OCI-LY1 (cell line): Measurements from ENCODE around the gene TMEM88.

Experiments used
- H2AFZ ChIP-seq: fragments of 200-600 bp; sonication (generic), shearing (Covaris generic); 2 replicates; pipeline ENCODE4 v1.6.0; 2014; ENCODE audit warnings: antibody characterized with exemption, mild to moderate bottlenecking, low read length
- H3F3A ChIP-seq: fragments of 200-600 bp; sonication (generic), shearing (Covaris generic); 2 replicates; pipeline ENCODE4 v1.6.0; 2014; ENCODE audit warnings: mild to moderate bottlenecking, antibody characterized with exemption, low read length, moderate library complexity; ENCODE audit not compliant: insufficient read depth
- H3K27ac ChIP-seq: fragments of 200-600 bp; sonication (generic); 2 replicates; pipeline ENCODE4 v1.5.1; 2014; ENCODE audit warnings: low read length, mixed run types, mild to moderate bottlenecking, low read depth; ENCODE audit not compliant: poor library complexity, severe bottlenecking
- H3K27me3 ChIP-seq: fragments of 200-600 bp; sonication (generic); 2 replicates; pipeline ENCODE4 v1.6.0; 2014; ENCODE audit warnings: antibody characterized with exemption, mild to moderate bottlenecking, low read length, moderate library complexity; ENCODE audit not compliant: insufficient read depth
- H3K36me3 ChIP-seq: fragments of 200-600 bp; sonication (generic); 2 replicates; pipeline ENCODE4 v1.6.1; 2014; ENCODE audit warnings: mild to moderate bottlenecking, antibody characterized with exemption, low read length, moderate library complexity, mixed read lengths; ENCODE audit not compliant: insufficient read depth
- H3K4me1 ChIP-seq: fragments of 200-600 bp; sonication (generic); 2 replicates; pipeline ENCODE4 v1.5.1; 2014; ENCODE audit warnings: mild to moderate bottlenecking, low read length, moderate library complexity; ENCODE audit not compliant: insufficient read depth, severe bottlenecking
- H3K4me2 ChIP-seq: fragments of 200-600 bp; sonication (generic), shearing (Covaris generic); 2 replicates; pipeline ENCODE4 v1.6.1; 2014; ENCODE audit warnings: low read length
- H3K4me3 ChIP-seq: fragments of 200-600 bp; sonication (generic); 2 replicates; pipeline ENCODE4 v1.5.1; 2014; ENCODE audit warnings: low read length, low read depth, mild to moderate bottlenecking, mixed read lengths; ENCODE audit not compliant: poor library complexity, severe bottlenecking
- H3K79me2 ChIP-seq: fragments of 200-600 bp; shearing (Covaris generic); 2 replicates; pipeline ENCODE4 v1.6.1; 2016; ENCODE audit warnings: mixed run types, low read length, mixed read lengths; ENCODE audit not compliant: insufficient read depth
- H3K9ac ChIP-seq: fragments of 200-600 bp; sonication (generic), shearing (Covaris generic); 2 replicates; pipeline ENCODE4 v1.6.1; 2014; ENCODE audit warnings: mild to moderate bottlenecking, low read length, mixed read lengths
- H3K9me2 ChIP-seq: fragments of 200-600 bp; sonication (generic), shearing (Covaris generic); 2 replicates; pipeline ENCODE4 v1.6.1; 2014; ENCODE audit warnings: low read depth, mild to moderate bottlenecking, low read length, mixed read lengths
- H3K9me3 ChIP-seq: fragments of 200-600 bp; shearing (Covaris generic); 2 replicates; pipeline ENCODE4 v1.6.1; 2014; ENCODE audit warnings: low read length, mixed read lengths
- H4K20me1 ChIP-seq: fragments of 200-600 bp; sonication (generic), shearing (Covaris generic); 2 replicates; pipeline ENCODE4 v1.6.0; 2016; ENCODE audit warnings: mild to moderate bottlenecking, low read length; ENCODE audit not compliant: insufficient read depth
- CTCF ChIP-seq: fragments of 200-600 bp; sonication (generic), shearing (Covaris generic); IDR thresholded peaks from 2 replicates; pipeline ENCODE4 v1.5.1; 2017; ENCODE audit warnings: mild to moderate bottlenecking, antibody characterized with exemption, low read length, moderate library complexity, mixed read lengths
- EZH2 ChIP-seq: fragments of 200-600 bp; sonication (generic), shearing (Covaris generic); IDR thresholded peaks from 2 replicates; pipeline ENCODE4 v1.8.0; 2017; ENCODE audit warnings: borderline replicate concordance, mixed run types, mild to moderate bottlenecking, antibody characterized with exemption, low read length, moderate library complexity, mixed read lengths

TMEM88 gene

GRCh38 chr17:7894226-7894625 is 39.4 kb downstream of the TMEM88 start:
- no peak overlapping the region for H3K4me3 ChIP-seq
- H3K9ac ChIP-seq = no peak overlapping the region
- H3K27me3 ChIP-seq = no peaks in the 10 kb centered on the region
- no peaks in the 10 kb centered on the region for H4K20me1 ChIP-seq
- no peaks in the 10 kb centered on the region for H3K9me2 ChIP-seq
- no peaks in the 10 kb centered on the region for H3K9me3 ChIP-seq
- no peaks in the 10 kb centered on the region for H3K79me2 ChIP-seq
- TF ChIP-seq CTCF (no peak), EZH2 (no peak)
- H2AFZ ChIP-seq = no peak overlapping the region
- H3K4me2 ChIP-seq = no peak overlapping the region
- no peak overlapping the region for H3K27ac ChIP-seq
- H3K4me1 ChIP-seq = no peaks in the 10 kb centered on the region
- peaks cover 93% of the 10 kb centered on the region for H3K36me3 ChIP-seq
- no peaks in the 10 kb centered on the region for H3F3A ChIP-seq

GRCh38 chr17:7894866-7895265 is 40.0 kb downstream of the TMEM88 start:
- Histone ChIP-seq H3K9ac (no peak overlapping the region), H3K27ac (no peak overlapping the region), H3K4me2 (no peak overlapping the region), H3K9me3 (no peaks in the 10 kb centered on the region), H3F3A (no peaks in the 10 kb centered on the region), H3K36me3 (peaks cover 93% of the 10 kb centered on the region), H3K27me3 (no peaks in the 10 kb centered on the region), H3K9me2 (no peaks in the 10 kb centered on the region), H3K79me2 (no peaks in the 10 kb centered on the region), H3K4me3 (no peak overlapping the region), H4K20me1 (no peaks in the 10 kb centered on the region), H3K4me1 (no peaks in the 10 kb centered on the region), H2AFZ (no peak overlapping the region)
- TF ChIP-seq CTCF (no peak), EZH2 (no peak)

- Histone ChIP-seq H3K9me3 (no peaks in the 10 kb centered on the region), H2AFZ (no peak overlapping the region), H3K27me3 (no peaks in the 10 kb centered on the region), H3K4me3 (no peak overlapping the region), H3K36me3 (peaks cover 93% of the 10 kb centered on the region), H3K4me1 (no peaks in the 10 kb centered on the region), H3F3A (no peaks in the 10 kb centered on the region), H4K20me1 (no peaks in the 10 kb centered on the region), H3K27ac (no peak overlapping the region), H3K4me2 (no peak overlapping the region), H3K9ac (no peak overlapping the region), H3K9me2 (no peaks in the 10 kb centered on the region), H3K79me2 (no peaks in the 10 kb centered on the region)
- TF ChIP-seq EZH2 (no peak), CTCF (no peak)
Observed at GRCh38 chr17:7897090-7897489, 42.2 kb downstream of the TMEM88 start.
